ENCODE results near the gene C1D. TPM values are rescaled to one million over a fixed set of nuclear protein-coding genes. Genes with fewer than 3 reads are reported as not detected.
A peak's percentile ranks its signal among the peaks of the same experiment; 100 is the strongest.

C1D gene, protein sequence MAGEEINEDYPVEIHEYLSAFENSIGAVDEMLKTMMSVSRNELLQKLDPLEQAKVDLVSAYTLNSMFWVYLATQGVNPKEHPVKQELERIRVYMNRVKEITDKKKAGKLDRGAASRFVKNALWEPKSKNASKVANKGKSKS
- 30.7 and 36.1 TPM in 2 replicates for total RNA-seq (2014; rRNA removed; shearing (Covaris generic))

DNA sequence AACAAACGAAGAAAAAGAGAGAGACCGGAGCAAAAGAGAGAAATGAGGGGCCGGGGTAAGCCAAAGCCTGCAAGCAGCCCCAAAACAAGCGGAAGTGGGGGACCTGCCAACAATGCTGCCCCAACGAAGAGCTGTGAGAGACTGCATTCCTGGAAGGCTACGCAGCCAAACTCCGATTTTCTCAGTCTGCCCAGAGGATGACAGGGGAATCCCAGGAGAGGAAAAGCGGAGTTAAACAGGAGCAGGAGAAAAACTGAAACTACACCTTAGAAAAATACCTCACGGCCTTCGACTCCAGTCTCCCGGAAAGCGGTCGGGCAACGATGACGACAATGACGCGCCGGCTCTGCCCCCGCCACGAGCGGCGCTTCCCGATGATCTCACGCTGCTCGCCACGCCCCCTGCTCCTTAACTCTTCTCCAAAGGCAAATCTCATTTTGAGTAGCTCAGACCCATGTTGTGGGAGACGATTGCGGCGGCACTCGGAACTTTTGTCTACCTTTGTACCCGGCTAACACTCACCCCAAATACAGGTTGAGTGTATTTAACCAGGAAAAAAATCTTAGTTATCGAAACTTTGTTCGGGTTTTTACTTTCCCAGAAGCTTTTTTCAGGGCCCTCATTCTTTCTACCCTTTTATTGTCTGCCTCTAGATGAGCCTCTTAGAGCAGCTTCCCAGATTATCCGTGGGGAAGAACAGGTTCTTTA lies at the start of gene C1D:
C1D (minus strand) TSS at position 325 of the 708 bp plus-strand sequence. CDS start 15,694 bp downstream, outside the sequence.
- Histone ChIP-seq H3K4me1 (no peaks in the 10 kb centered on the region), H3K4me3 (peak within 1 kb of the TSS; percentile 79), H3K36me3 (no peaks in the 10 kb centered on the region), H3K27ac (peak within 1 kb of the TSS; percentile 76), H3K9me3 (replicated peaks) (no peaks in the 10 kb centered on the region), H3K27me3 (no peaks in the 10 kb centered on the region)
- peak; percentile 95 for DNase-seq

DNA sequence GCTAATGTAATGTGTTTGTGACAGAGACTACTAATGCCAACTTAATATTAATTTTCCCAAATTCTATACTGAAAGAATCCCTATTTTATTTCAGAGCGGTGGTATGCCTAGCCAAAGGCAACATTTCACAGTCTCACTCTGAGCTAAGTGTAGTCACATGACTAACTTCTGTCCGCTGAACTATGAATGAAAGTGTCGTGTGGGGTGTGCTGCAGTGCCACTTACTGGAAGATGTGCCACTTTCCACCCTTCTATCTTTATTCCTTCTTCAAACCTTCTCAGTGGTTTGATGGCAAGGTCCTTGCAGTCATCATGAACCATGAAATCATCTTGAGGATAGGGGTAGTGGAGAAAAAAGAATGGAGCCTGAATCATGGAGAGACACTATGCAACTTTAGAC lies 47.3 kb upstream of the C1D start:
- Histone ChIP-seq H3K27ac (no peak overlapping the region), H3K9me3 (replicated peaks) (no peaks in the 10 kb centered on the region), H3K4me1 (no peaks in the 10 kb centered on the region), H3K36me3 (no peaks in the 10 kb centered on the region), H3K27me3 (peaks cover 2% of the 10 kb centered on the region; the same call in 1 of the 2 replicates), H3K4me3 (no peak overlapping the region)
- DNase-seq: no peak

DNA sequence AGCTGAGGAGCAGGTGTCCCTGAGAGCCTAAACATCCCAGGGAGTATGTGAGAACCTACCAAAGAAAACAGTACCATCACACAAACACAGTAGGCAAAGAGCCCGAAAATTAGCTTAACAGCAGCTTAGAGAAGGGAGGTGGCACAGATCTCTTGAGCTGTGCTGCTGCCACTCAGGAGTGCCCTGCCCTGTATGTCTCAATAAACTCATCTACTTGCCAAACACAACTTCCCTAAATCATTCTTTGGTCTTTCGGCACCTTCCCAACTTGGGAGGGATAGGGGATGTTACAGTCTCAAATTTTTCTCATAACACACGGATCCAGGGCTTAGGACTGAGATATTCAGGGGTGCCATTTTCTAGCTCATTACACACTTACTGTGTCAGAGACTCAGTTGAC lies 45.3 kb upstream of the C1D start:
- no peaks in the 10 kb centered on the region for H3K36me3 ChIP-seq
- no peaks in the 10 kb centered on the region; the same call in 1 of the 2 replicates for H3K27me3 ChIP-seq
- DNase-seq: no peak
- H3K9me3 ChIP-seq (replicated peaks): no peaks in the 10 kb centered on the region
- no peak overlapping the region for H3K4me3 ChIP-seq
- H3K27ac ChIP-seq: no peak overlapping the region
- H3K4me1 ChIP-seq: no peaks in the 10 kb centered on the region

- no peaks in the 10 kb centered on the region for H3K9me3 ChIP-seq (replicated peaks)
- no peaks in the 10 kb centered on the region; the same call in 1 of the 2 replicates for H3K27me3 ChIP-seq
- no peaks in the 10 kb centered on the region for H3K36me3 ChIP-seq
Observed at GRCh38 chr2:68107475-68107874, 44.7 kb upstream of the C1D start.

GRCh38 chr2:68104111-68104835 lies 41.5 kb upstream of the C1D start:
- Histone ChIP-seq H3K9me3 (replicated peaks) (no peaks in the 10 kb centered on the region), H3K27ac (no peak overlapping the region), H3K36me3 (no peaks in the 10 kb centered on the region), H3K4me1 (no peaks in the 10 kb centered on the region), H3K27me3 (no peaks in the 10 kb centered on the region; the same call in 1 of the 2 replicates), H3K4me3 (no peak overlapping the region)
- DNase-seq: no peak

More at GRCh38 chr2:68107475-68107874, 44.7 kb upstream of the C1D start:
- Histone ChIP-seq H3K4me3 (no peak overlapping the region), H3K4me1 (no peaks in the 10 kb centered on the region), H3K27ac (no peak overlapping the region)
- DNase-seq: no peak

GRCh38 chr2:68103709-68104055 lies 40.9 kb upstream of the C1D start:
- H3K4me3 ChIP-seq: no peak overlapping the region
- no peaks in the 10 kb centered on the region for H3K9me3 ChIP-seq (replicated peaks)
- no peaks in the 10 kb centered on the region for H3K4me1 ChIP-seq
- no peaks in the 10 kb centered on the region for H3K36me3 ChIP-seq
- no peak for DNase-seq
- no peaks in the 10 kb centered on the region; the same call in 1 of the 2 replicates for H3K27me3 ChIP-seq
- H3K27ac ChIP-seq: no peak overlapping the region

- H3K4me3 ChIP-seq: no peak overlapping the region
- DNase-seq: no peak
- H3K27me3 ChIP-seq: no peaks in the 10 kb centered on the region; the same call in 1 of the 2 replicates
- no peak overlapping the region for H3K27ac ChIP-seq
- no peaks in the 10 kb centered on the region for H3K36me3 ChIP-seq
- H3K4me1 ChIP-seq: no peaks in the 10 kb centered on the region
- no peaks in the 10 kb centered on the region for H3K9me3 ChIP-seq (replicated peaks)
Observed at GRCh38 chr2:68103030-68103708, 40.4 kb upstream of the C1D start.

- no peak for DNase-seq
Observed at GRCh38 chr2:68100189-68100588, 37.4 kb upstream of the C1D start.

GRCh38 chr2:68099260-68099659 lies 36.5 kb upstream of the C1D start:
- Histone ChIP-seq H3K27me3 (no peaks in the 10 kb centered on the region), H3K4me1 (no peaks in the 10 kb centered on the region)

More at GRCh38 chr2:68100189-68100588, 37.4 kb upstream of the C1D start:
- no peaks in the 10 kb centered on the region for H3K4me1 ChIP-seq
- no peaks in the 10 kb centered on the region for H3K36me3 ChIP-seq
- H3K27me3 ChIP-seq: no peaks in the 10 kb centered on the region
- no peaks in the 10 kb centered on the region for H3K9me3 ChIP-seq (replicated peaks)
- no peak overlapping the region for H3K27ac ChIP-seq
- no peak overlapping the region for H3K4me3 ChIP-seq

DNA sequence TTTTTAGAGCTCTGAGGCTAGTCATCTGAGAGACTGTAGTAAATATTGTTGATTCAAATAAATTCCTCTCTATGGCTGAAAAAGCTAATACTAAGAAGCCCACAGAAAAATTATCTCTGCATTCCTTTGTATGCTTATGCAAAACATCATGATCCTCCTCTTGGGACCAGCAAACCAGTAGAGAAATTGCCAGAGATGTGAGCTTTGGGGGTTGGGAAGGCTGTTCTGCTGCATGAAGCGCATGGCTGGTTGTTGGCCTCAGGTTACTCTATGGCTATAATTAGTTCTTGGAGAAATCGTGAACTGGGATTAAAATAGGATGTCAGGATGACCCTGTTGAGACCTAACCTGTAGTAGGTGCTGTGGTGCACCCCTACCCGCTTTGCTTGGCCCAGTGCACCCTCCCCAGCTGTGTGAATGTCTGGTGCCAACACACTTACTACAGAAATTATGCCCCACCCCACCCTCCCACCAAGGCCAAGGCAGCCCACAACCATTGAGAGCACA lies 35.5 kb upstream of the C1D start:
- DNase-seq: no peak
- Histone ChIP-seq H3K9me3 (replicated peaks) (no peaks in the 10 kb centered on the region), H3K4me1 (no peaks in the 10 kb centered on the region), H3K4me3 (no peak overlapping the region), H3K27me3 (no peaks in the 10 kb centered on the region), H3K27ac (no peak overlapping the region), H3K36me3 (no peaks in the 10 kb centered on the region)

More at GRCh38 chr2:68099260-68099659, 36.5 kb upstream of the C1D start:
- H3K9me3 ChIP-seq (replicated peaks): no peaks in the 10 kb centered on the region
- H3K27ac ChIP-seq: no peak overlapping the region
- H3K36me3 ChIP-seq: no peaks in the 10 kb centered on the region
- no peak overlapping the region for H3K4me3 ChIP-seq
- no peak for DNase-seq

- H3K4me1 ChIP-seq: no peaks in the 10 kb centered on the region
- H3K27me3 ChIP-seq: no peaks in the 10 kb centered on the region
- H3K27ac ChIP-seq: no peak overlapping the region
- H3K36me3 ChIP-seq: no peaks in the 10 kb centered on the region
- no peak overlapping the region for H3K4me3 ChIP-seq
- no peak for DNase-seq
- no peaks in the 10 kb centered on the region for H3K9me3 ChIP-seq (replicated peaks)
Observed at GRCh38 chr2:68094111-68094510, 31.3 kb upstream of the C1D start.

- H3K4me3 ChIP-seq: no peak overlapping the region
- no peak overlapping the region for H3K27ac ChIP-seq
- no peaks in the 10 kb centered on the region for H3K9me3 ChIP-seq (replicated peaks)
- DNase-seq: no peak
- H3K27me3 ChIP-seq: no peaks in the 10 kb centered on the region
- H3K36me3 ChIP-seq: no peaks in the 10 kb centered on the region
- no peaks in the 10 kb centered on the region for H3K4me1 ChIP-seq
Observed at GRCh38 chr2:68093634-68094033, 30.8 kb upstream of the C1D start.

DNA sequence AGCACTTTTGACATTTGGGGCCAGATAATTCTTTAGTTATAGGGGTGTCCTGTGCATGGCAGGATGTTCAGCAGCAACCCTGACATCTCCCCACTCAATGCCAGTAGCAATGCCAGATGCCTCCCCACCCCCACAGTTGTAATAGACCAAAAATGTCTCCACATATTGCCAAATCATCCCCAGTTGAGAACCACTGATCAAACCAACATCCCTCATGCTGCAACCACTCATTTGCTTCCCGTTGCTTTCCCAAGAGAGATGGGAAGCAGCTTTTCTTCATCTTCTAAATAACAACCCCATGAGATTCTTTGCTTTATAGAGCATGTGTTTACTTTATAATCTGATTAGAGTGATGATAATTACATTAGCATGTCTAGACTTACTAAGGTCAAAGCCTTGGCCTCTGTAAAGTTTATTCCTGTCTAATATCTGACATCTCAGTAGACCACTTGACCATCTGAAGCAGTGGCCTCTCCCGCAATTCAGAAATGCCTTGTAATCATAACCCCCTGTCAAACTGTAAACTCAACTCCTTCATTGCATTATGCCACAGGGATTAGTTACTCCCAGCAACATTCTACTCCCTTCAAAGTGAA lies 28.7 kb upstream of the C1D start:
- DNase-seq: no peak
- no peaks in the 10 kb centered on the region for H3K36me3 ChIP-seq
- H3K27me3 ChIP-seq: no peaks in the 10 kb centered on the region
- H3K4me1 ChIP-seq: no peaks in the 10 kb centered on the region
- H3K9me3 ChIP-seq (replicated peaks): no peaks in the 10 kb centered on the region
- no peak overlapping the region for H3K4me3 ChIP-seq
- no peak overlapping the region for H3K27ac ChIP-seq

GRCh38 chr2:68089961-68090360 lies 27.2 kb upstream of the C1D start:
- no peaks in the 10 kb centered on the region for H3K9me3 ChIP-seq (replicated peaks)
- no peaks in the 10 kb centered on the region for H3K4me1 ChIP-seq
- no peak for DNase-seq
- no peaks in the 10 kb centered on the region for H3K27me3 ChIP-seq
- H3K27ac ChIP-seq: no peak overlapping the region
- no peaks in the 10 kb centered on the region for H3K36me3 ChIP-seq
- H3K4me3 ChIP-seq: no peak overlapping the region

All from SJCRH30 (cell line).